ENCODE measurements around the gene SRSF5.

SRSF5 gene

GRCh38 chr14:69763761-69764510 lies 3.0 kb upstream of the SRSF5 start:
- TF ChIP-seq FOXP2 (optimal IDR thresholded peaks at IDR 0.05; ENCODE audit: borderline replicate concordance, extremely low read depth, extremely low read length, insufficient read depth) (no peak), POLR2AphosphoS5 (IDR thresholded peaks at IDR 0.05; ENCODE audit: low read depth, low read length) (no peak), TAF1 (IDR thresholded peaks at IDR 0.05; ENCODE audit: borderline replicate concordance, insufficient read depth, low read length) (no peak), SIN3A (IDR thresholded peaks at IDR 0.05; ENCODE audit: borderline replicate concordance, insufficient read depth, low read length) (no peak), REST (IDR thresholded peaks at IDR 0.05; ENCODE audit: insufficient read depth in 1 of 2, low read depth in 2 of 2, low read length in 2 of 2) (no peak)

GRCh38 chr14:69767369-69767999 lies 542 bp downstream of the SRSF5 start:
- no peak for TF ChIP-seq POLR2AphosphoS5 (IDR thresholded peaks at IDR 0.05; ENCODE audit: low read depth, low read length)
- no peak for TF ChIP-seq REST (IDR thresholded peaks at IDR 0.05; ENCODE audit: insufficient read depth in 1 of 2, low read depth in 2 of 2, low read length in 2 of 2)
- peak; percentile 45 for TF ChIP-seq FOXP2 (optimal IDR thresholded peaks at IDR 0.05; ENCODE audit: borderline replicate concordance, extremely low read depth, extremely low read length, insufficient read depth)
- TF ChIP-seq SIN3A (IDR thresholded peaks at IDR 0.05; ENCODE audit: borderline replicate concordance, insufficient read depth, low read length) = no peak
- peak; percentile 75; the same call in 1 of the 2 replicates for TF ChIP-seq TAF1 (IDR thresholded peaks at IDR 0.05; ENCODE audit: borderline replicate concordance, insufficient read depth, low read length)

GRCh38 chr14:69768873-69769272 lies 1.9 kb downstream of the SRSF5 start:
- TF ChIP-seq REST (IDR thresholded peaks at IDR 0.05; ENCODE audit: insufficient read depth in 1 of 2, low read depth in 2 of 2, low read length in 2 of 2) = no peak
- no peak for TF ChIP-seq TAF1 (IDR thresholded peaks at IDR 0.05; ENCODE audit: borderline replicate concordance, insufficient read depth, low read length)
- no peak for TF ChIP-seq SIN3A (IDR thresholded peaks at IDR 0.05; ENCODE audit: borderline replicate concordance, insufficient read depth, low read length)
- TF ChIP-seq POLR2AphosphoS5 (IDR thresholded peaks at IDR 0.05; ENCODE audit: low read depth, low read length) = no peak
- no peak for TF ChIP-seq FOXP2 (optimal IDR thresholded peaks at IDR 0.05; ENCODE audit: borderline replicate concordance, extremely low read depth, extremely low read length, insufficient read depth)

- TF ChIP-seq SIN3A (IDR thresholded peaks at IDR 0.05; ENCODE audit: borderline replicate concordance, insufficient read depth, low read length) (no peak), REST (IDR thresholded peaks at IDR 0.05; ENCODE audit: insufficient read depth in 1 of 2, low read depth in 2 of 2, low read length in 2 of 2) (no peak), FOXP2 (optimal IDR thresholded peaks at IDR 0.05; ENCODE audit: borderline replicate concordance, extremely low read depth, extremely low read length, insufficient read depth) (no peak), TAF1 (IDR thresholded peaks at IDR 0.05; ENCODE audit: borderline replicate concordance, insufficient read depth, low read length) (no peak)
Measured at GRCh38 chr14:69769623-69770022, 2.7 kb downstream of the SRSF5 start.

Measured in PFSK-1 (cell line).